Astrocyte of the cerebellum (primary cell): ENCODE measurements around the gene THAP12.

ENCODE experiments used
- DNase-seq: peaks from one replicate; pipeline ENCODE4 v3.0.0-alpha.2; 2011; ENCODE audit warnings: low read depth
- H3K4me3 ChIP-seq: 2 replicates; pipeline ENCODE4 v1.5.1; 2011; ENCODE audit warnings: mild to moderate bottlenecking, low read depth, low read length, moderate library complexity
- in situ Hi-C: cut with HindIII; loops from 2 replicates; pipeline ENCODE4 v1.10.0; 2017; ENCODE audit warnings: low sequenced_read_pairs
- TF ChIP-seq, protein P1 (sequence below): IDR thresholded peaks from 2 replicates; pipeline ENCODE4 v1.5.1; 2012; ENCODE audit warnings: low read length, low read depth, moderate library complexity, mild to moderate bottlenecking; ENCODE audit errors: missing control alignments

The THAP12 gene

DNA sequence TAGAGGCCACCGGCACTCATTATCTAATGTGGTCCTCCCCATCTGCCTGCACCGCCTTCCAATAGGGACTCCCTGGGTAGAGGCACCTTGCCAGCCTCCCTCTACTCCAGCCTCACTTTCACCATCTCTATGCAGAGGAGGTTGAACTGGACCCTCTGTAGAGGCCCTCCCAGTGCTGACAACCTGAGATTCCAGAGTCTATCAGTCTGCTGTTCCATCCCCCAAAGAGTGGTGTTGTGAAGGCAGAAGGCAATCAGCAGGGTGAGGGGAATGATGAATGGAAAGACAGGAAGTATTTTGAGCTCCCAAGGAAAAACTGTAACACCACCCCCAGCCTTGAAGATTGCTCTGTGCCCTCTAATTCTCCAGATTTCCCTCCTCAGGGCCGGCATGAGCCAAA lies 77.9 kb downstream of the THAP12 start:
- TF ChIP-seq, protein P1, sequence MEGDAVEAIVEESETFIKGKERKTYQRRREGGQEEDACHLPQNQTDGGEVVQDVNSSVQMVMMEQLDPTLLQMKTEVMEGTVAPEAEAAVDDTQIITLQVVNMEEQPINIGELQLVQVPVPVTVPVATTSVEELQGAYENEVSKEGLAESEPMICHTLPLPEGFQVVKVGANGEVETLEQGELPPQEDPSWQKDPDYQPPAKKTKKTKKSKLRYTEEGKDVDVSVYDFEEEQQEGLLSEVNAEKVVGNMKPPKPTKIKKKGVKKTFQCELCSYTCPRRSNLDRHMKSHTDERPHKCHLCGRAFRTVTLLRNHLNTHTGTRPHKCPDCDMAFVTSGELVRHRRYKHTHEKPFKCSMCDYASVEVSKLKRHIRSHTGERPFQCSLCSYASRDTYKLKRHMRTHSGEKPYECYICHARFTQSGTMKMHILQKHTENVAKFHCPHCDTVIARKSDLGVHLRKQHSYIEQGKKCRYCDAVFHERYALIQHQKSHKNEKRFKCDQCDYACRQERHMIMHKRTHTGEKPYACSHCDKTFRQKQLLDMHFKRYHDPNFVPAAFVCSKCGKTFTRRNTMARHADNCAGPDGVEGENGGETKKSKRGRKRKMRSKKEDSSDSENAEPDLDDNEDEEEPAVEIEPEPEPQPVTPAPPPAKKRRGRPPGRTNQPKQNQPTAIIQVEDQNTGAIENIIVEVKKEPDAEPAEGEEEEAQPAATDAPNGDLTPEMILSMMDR = no peak
- in situ Hi-C loops = no loop called here
- no peak overlapping the region for H3K4me3 ChIP-seq
- no peak for DNase-seq
